ENCODE results near the gene PDZD4.

PDZD4 gene

DNA sequence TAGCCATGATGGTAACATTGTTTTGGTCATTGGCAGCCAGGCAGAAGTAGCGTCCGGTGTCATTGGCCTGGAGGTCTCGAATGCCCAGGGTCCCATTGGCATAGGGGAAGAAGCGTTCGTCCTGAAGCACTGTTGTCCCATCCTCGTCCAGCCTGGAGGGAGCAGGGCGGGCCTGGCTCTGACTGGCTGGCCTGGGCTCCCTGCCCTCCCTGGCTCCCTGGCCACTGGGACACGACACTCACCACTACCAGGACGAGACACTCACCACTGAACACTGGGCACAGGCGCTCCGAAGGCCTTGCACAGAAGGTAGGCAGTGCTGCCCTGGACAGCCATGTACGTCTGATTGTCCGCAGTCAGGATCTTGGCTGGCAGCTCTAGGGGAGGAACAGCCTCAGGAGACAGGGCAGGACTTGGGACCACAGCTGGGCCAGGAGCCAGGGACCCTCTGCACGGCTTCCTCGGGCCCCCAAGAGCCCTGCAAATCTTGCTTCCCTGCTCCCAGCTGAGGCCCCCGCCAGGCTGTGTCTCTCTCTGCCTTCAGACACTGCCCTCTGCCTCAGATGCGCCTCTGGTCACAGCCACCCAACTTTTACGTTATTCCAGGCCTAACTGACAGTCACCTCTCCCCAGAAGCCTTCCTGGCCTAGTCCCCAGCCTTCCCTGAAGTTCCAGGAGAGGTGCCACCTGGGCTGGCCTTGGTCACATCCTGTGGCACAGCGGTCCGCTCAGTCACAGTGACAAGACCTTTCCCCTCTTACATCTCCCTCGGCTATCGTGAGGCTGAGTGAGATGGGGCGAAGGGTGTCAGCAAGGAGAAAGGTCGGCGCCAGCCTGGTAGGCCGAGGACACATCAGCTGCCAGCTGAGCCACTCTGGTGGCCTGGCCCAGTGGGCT, 38.5 kb upstream of the PDZD4 start:
- DNase-seq, result no peak

DNA sequence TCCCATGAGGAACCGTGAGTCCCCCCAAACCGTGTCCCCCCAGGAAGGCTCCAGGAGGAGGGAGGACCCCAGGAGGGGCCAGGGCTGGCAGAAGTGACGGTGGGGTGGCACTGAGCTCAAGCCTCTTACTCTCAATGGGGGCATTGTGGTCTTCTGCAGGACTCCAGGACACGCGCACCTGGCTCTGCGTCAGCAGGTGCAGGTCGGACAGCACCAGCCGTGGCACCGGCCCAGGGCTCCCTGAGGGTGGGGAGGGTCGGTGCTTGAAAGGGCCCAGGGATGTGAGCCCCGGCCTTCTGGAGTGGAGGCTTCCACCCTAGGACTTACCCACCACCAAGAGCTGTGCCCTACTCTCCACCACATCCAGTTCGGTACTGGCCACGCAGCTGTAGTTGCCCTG, 37.3 kb upstream of the PDZD4 start:
- DNase-seq, result no peak

DNA sequence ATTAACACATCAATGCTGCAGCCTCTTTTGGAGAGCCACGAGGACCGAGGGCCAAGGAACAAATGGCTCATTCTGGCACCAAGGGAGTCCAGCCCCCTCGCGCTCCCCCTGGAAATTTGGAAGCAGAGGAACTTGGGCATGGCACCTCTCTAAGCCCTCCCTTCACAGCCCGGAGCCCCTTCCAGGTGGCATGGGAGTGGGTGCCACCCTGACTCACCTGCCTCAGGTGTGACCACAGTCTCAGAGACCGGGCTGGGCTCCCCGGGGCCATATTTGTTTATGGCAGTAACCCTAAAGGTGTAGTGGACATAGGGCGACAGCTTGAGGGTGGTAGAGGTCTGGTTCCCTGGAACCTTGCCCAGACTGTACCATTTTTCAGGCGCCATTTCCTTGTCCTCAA, 36.8 kb upstream of the PDZD4 start:
- no peak for DNase-seq

- no peak for DNase-seq
Measured at GRCh38 chrX:153866302-153867019, 36.1 kb upstream of the PDZD4 start.

DNA sequence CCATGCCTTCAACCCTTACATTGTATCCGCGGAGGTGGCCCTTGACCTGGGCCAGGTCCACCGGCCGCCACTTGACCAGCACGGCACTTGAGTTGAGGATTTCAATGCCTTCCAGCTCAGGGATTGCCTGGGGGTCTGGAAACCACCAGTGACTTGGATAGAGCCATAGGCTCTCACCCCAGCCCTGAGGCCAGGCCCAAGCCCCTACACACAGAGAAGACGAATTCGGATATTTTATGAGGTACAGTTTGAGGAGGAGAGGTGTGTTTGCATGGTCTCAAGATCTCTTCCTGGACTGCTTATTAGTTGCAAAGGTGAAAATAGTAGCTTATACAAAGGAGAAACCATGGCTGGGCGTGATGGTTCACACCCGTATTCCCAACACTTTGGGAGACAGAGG, 35.3 kb upstream of the PDZD4 start:
- no peak for DNase-seq

DNA sequence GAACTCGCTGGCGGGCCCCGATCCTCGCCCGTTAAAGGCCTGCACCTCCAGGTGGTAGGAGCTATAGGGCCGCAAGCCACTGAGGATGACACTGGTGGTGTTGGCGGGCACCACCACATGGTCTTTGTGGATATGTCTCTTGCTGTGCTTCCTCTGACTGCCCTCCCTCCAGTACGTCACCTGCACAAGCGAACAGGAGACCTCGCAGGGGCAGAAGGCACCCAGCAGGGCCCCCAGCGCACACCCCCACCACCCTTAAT, 34.9 kb upstream of the PDZD4 start:
- DNase-seq, result no peak

DNA sequence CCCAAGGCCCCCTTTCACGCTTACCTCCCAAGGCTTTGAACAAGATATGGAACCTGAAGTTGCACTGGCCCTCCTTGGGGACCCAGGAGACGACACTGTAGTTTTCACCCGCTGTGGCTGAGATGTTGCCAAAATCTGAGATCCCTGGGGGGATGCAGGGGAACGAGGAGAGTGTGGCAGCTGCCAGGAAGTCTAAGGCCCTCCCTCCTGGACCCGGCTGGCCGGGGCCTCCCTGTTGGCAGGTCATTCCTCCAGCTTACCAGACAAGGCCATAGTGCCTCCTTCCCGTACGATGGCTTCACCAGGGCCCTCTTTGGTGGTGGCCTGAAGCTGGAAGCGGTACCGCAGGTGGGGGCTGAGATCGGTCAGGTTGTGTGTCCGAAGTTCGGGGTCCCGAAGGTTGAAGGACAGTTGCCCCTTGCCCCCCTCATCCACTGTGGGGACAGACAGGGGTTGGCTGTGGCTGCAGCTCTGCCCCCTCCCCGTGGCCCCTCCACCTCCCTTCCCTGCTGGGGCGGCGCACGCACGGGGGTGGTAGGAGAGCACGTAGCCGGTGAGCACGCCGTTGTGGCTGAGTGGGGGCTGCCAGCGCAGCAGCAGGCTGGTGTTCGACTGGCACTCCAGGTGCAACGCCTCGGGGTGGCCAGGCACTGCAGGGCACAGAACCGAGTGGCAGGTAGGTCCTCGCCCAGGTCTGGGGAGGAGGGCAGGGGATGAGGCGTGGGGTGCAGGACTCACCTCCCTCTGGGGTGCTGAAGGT, 34.4 kb upstream of the PDZD4 start:
- DNase-seq, result no peak

DNA sequence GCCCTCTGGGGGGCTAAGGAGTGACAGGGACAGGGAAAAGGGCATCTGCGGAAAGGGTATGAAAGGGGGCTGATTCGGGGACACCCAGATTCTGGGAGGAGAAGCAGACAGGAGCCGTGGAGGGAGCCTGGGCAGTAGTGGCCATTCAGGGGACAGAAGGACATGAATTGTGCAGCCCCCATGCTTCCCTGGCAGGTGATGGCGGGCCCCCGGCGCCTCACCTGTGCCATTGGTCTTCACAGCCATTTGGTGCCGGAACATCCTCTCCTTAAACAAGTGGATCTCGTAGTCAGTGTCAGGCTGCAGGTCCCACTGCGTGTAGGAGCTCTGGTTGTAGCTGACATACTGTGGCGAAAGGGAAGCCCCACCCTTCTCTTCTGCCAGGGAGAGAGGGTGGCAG, 33.8 kb upstream of the PDZD4 start:
- DNase-seq, result no peak

DNA sequence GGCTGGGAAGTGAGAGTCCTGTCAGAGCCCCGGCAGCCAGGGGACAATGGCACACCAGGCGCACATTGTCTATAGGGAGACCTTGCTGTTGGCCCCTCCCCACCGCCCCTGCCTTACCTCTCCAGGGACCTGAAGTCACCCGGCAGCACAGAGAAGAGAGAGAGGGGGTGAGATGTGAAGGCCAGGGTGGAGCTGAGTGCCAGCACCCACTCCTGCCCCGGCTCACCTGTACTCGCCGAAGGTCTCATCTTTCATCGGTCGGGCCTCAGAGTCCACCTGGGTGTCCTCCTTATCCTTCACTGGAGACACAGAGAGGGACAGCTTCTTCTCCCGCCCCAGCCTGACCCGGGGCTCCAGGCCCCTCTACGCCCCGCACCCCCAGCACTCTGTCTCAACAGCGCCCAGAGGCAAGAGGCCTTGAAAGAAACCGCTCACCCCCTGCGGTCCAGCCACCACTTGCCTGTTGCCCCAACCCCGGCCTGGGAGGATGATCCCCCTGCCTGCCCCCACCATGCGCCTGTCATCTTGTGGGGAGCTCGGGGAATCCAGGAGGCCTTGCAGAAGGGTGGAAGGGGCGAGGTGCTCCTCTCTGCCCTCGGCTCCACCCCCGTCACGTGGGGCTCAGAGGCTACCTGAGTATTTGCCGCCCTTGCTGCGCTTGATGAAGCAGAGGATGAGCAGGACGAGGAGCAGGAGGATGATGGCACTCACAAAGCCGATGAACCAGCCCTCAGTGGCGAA, 33.1 kb upstream of the PDZD4 start:
- no peak for DNase-seq

DNA sequence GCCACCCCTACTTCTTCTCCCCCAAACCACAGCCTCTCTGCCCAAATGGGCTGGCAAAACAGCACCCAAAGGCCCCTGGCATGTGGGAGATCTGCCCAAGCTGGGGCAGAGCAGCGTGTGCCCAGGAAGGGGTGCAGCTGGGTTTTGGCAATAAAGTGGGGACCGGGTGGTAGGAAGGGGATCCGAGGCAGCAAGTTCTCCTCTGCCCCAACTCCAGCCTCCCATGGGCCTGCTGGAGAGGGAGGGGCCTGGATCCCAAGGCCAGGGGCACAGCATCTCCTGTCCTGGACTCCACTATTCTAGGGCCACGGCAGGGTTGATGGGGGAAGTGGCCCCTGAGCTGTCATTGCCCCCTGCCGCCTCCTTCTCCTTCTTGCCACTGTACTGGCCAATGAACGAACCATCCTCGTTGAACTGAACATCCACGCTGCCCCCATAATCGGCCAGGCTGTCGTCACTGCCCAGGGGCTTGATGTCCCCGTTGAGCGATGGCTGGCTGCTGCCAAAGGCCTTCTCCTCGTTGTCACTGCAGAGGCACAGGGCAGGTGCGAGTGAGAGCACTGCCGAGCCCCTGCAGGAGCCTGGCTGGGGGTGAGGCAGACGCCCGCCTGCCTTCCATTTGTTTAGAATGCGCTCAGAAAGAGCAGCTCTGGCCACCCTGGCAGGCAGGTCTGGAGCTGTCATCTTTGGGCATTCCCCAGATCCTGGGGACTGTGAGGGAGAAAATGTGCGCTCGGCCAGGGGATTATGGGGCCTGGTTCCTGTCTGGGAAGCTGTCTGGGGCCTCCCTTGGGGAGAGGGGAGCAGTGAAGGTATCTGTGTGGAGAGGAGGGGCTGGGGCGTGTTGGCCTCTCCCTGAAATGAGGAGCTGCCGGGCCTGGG, 32.3 kb upstream of the PDZD4 start:
- DNase-seq, result no peak

DNA sequence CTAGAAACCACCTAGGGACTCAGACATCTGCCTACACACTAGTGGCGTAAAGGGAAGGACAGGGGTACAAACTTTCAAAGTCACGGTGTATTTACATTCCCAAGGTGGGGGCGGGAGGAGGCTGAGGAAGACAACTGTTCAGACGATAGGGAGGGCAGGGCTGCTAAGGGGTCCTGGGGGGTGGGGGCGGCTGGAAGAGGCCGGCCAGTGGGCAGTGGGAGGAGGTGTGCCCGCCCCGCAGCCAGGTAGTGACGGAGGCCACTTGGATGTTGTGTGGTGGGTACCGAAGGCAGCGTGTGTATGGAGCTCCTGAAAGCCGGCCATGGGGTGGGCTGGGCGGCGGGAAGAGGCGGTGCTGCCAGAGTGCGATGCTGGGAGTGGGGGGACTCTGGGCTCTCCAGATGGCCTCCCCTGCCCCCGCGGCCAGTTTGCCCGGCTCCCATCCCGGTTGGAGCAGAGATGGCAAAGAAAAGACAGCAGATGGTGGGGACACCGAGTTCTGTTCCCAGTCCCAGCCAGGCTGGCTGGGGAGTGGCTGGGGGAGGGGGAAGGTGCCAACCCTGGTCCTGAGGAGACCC, 31.5 kb upstream of the PDZD4 start:
- DNase-seq, result no peak

GRCh38 chrX:153861151-153861550, 30.8 kb upstream of the PDZD4 start:
- DNase-seq, result no peak

GRCh38 chrX:153857348-153857903, 27.1 kb upstream of the PDZD4 start:
- peak in 1 of 5 experiments; percentile 24 for DNase-seq

DNA sequence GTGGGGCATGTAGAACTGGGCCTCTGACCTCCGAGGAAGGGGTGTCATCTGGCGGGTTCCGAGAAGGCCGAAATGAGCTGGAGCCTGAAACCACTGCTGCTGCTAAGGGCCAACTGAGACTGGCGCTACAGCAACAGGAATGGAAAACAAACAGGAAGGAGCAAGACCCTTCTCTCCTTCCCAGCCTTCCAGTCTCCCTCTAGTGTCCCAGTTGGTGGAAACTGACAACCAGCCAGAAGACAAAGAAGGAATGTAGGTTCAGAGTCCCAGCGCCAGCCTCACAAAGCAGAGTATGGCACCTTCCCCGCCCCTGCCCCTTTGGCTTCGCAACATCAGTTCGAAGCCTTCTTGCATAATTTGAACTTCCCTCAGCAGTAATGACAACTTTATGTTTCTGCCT, 24.4 kb upstream of the PDZD4 start:
- no peak for DNase-seq

- no peak for DNase-seq
Measured at GRCh38 chrX:153853902-153854267, 23.5 kb upstream of the PDZD4 start.

DNA sequence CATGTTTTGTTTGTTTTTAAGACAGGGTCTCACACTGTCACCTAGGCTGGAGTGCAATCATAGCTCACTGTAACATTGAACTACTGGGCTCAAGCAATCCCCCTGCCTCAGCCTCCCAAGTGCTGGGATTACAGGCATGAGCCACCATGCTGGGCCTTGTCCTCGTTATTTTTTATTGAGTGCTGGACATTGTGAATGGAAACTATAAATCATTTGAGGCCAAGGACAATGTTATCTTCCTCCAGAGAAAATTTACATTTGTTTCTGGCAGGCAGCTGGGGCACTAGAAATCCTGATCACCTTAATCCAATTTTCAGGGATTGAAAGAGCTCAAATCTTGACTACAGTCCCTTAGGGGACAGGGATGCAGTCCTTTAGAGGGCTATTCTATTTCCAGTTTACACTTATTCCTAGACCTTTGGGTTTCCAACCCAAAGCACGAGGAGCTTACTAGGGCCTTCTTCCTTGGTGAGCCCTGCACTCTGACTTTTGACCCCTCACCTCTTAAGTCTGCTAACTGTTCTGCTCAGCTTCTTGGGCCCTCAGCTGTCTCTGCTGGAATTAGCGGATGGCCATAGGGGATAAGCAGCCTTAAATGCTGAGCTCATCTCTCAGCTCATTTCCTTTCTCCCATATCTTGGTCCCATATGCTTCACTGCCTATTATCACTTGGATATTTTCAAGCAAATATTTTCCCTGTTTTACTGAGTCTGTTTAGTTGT, 23.0 kb upstream of the PDZD4 start:
- DNase-seq, result no peak

DNA sequence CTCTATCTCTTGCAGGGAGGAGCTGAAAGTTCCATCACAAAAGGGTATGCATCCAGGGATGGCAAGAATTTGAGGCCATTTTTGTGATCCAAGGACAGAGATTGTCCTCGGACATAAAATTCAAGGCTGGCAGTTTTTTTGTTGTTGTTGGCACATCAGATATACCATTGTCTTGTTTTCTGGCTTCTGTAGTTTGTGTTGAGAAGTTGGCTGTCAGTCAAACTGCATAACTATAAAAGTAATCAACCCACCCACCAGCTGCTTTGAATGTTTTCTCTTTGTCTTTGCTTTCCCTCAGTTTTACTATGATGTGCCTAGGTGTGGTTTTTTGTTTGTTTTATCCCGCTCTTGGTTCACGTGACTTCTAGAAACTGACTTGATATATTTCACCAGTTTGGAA, 21.6 kb upstream of the PDZD4 start:
- no peak for DNase-seq

DNA sequence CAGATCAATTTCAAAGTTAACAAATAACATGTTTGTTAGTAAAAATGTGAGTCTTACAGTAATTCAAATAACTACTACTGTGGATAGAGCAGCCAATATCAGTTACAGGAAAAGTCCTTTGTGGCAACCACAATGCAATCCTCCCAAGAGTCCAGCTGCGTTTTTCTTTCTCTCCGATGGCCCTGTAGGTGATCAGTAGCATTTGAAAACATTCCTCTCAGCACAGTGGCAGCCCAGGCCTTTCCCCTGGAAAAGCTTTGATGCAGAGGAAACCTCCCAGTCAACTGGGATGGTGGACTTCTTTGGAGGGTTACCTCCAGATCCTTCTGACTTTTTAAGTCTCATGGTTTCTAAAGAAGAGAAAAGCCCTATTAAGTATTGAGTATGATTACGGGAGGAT, 18.0 kb upstream of the PDZD4 start:
- no peak for DNase-seq

- DNase-seq, result no peak
Measured at GRCh38 chrX:153845842-153846241, 15.5 kb upstream of the PDZD4 start.

GRCh38 chrX:153845195-153845594, 14.9 kb upstream of the PDZD4 start:
- DNase-seq, result no peak

Measured in T-helper 2 cell (primary cell).